ENCODE measurements around the gene RTBDN.

Gene RTBDN

DNA sequence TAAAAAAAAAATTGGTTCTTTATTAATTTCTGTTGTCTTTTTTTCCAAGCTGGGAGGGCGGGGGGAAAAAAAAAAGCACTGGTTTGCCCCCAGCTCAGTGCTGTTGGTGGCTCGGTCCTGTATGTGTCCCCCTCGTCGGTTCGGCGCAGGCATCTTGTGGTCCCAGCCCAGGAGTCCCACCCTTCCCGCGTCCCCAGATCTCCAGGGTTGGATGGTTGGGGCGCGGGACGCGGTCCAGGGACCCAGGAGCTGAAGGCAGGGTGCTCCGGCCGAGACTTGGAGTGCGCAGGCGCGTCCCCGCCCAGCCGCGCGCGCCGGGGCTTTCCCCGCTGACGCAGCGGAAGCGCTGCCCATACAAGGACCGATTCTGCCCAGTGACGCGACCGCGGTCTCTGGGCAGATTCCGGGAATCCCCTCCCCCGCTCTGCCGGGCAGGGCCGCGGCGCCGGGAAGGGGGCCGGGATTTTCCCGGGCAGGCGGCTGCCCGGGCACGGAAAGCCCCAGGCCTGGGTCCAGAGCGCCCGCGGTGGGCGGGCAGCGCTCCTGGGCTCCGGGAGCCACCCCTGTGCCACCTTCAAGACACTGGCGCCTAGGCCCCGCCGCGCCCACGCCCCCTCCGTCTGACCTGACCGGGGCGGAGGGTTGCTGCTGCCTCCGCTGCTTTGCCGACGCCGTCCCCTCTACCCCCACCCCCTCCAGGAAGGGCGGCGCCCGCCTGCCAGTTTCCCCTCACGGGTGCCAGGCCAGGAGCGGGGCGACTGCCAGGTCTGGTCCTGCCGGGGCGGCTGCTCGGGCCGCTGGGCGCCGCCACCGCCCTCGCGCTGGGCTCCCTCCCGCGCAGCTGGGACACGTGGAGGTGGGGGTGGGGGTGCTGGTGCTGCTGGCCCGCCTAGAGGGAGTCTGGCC lies 40.8 kb downstream of the RTBDN start:
- peak; percentile 89 to 94 (median 91) for DNase-seq (ENCODE audit: low read depth in 3 of 3)

DNA sequence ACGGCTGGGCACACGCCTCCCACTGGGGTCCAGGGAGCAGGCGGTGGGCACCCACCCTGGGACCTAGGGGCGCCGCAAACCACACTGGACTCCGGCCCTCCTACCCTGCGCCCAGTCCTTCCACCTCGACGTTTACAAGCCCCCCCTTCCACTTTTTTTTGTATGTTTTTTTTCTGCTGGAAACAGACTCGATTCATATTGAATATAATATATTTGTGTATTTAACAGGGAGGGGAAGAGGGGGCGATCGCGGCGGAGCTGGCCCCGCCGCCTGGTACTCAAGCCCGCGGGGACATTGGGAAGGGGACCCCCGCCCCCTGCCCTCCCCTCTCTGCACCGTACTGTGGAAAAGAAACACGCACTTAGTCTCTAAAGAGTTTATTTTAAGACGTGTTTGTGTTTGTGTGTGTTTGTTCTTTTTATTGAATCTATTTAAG lies 41.5 kb downstream of the RTBDN start:
- DNase-seq (ENCODE audit: low read depth in 3 of 3), result no peak

DNA sequence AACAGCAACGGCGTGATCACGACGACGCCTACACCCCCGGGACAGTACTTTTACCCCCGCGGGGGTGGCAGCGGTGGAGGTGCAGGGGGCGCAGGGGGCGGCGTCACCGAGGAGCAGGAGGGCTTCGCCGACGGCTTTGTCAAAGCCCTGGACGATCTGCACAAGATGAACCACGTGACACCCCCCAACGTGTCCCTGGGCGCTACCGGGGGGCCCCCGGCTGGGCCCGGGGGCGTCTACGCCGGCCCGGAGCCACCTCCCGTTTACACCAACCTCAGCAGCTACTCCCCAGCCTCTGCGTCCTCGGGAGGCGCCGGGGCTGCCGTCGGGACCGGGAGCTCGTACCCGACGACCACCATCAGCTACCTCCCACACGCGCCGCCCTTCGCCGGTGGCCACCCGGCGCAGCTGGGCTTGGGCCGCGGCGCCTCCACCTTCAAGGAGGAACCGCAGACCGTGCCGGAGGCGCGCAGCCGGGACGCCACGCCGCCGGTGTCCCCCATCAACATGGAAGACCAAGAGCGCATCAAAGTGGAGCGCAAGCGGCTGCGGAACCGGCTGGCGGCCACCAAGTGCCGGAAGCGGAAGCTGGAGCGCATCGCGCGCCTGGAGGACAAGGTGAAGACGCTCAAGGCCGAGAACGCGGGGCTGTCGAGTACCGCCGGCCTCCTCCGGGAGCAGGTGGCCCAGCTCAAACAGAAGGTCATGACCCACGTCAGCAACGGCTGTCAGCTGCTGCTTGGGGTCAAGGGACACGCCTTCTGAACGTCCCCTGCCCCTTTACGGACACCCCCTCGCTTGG lies 42.1 kb downstream of the RTBDN start:
- DNase-seq (ENCODE audit: low read depth in 3 of 3), result peak in 2 of 3 experiments; percentile 66 to 73

DNA sequence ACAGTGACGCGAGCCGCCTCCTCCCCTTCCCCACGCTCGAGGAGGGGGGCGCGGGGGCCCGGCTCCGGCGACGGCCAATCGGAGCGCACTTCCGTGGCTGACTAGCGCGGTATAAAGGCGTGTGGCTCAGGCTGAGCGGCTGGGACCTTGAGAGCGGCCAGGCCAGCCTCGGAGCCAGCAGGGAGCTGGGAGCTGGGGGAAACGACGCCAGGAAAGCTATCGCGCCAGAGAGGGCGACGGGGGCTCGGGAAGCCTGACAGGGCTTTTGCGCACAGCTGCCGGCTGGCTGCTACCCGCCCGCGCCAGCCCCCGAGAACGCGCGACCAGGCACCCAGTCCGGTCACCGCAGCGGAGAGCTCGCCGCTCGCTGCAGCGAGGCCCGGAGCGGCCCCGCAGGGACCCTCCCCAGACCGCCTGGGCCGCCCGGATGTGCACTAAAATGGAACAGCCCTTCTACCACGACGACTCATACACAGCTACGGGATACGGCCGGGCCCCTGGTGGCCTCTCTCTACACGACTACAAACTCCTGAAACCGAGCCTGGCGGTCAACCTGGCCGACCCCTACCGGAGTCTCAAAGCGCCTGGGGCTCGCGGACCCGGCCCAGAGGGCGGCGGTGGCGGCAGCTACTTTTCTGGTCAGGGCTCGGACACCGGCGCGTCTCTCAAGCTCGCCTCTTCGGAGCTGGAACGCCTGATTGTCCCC lies 42.9 kb downstream of the RTBDN start, which contains the start of gene JUNB:
Gene JUNB (plus strand): TSS at position 142 of the 706 bp plus-strand sequence. CDS start 286 bp downstream, at position 428.
- peak; percentile 91 to 97 (median 95) for DNase-seq (ENCODE audit: low read depth in 3 of 3)

DNA sequence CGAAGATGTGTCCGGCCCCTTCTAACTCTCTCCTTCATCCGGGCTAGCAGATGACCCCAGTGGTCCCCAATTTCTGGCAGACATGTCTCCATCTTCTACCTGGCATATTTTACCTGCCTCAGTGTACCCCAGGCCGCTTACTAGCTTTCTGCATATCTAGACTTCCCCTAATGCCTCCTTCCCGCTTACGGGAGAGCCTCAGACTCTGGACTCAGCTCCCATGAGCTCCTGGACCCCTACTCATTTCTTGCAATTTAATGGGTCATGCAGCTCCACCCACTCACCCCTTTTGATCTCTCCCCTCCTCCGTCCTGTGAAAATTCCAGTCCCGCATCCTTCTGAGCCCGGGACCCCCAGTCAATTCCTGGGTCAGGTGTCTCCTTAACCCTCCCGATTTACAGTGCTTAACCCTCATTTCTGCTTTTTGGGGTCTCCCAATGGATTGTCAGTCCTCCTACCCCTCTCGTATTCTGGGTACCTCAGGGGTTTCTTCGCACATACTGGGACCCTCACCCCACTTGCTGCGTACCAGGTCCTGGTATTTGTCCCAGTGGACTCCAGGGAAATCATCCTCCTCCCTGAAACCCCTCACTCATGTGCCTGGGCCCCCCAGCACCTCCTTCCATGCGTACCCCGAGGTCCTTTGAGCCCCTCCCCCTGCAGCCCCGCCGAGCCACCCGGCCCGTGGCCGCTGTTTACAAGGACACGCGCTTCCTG lies 43.6 kb downstream of the RTBDN start:
- DNase-seq (ENCODE audit: low read depth in 3 of 3), result no peak

DNA sequence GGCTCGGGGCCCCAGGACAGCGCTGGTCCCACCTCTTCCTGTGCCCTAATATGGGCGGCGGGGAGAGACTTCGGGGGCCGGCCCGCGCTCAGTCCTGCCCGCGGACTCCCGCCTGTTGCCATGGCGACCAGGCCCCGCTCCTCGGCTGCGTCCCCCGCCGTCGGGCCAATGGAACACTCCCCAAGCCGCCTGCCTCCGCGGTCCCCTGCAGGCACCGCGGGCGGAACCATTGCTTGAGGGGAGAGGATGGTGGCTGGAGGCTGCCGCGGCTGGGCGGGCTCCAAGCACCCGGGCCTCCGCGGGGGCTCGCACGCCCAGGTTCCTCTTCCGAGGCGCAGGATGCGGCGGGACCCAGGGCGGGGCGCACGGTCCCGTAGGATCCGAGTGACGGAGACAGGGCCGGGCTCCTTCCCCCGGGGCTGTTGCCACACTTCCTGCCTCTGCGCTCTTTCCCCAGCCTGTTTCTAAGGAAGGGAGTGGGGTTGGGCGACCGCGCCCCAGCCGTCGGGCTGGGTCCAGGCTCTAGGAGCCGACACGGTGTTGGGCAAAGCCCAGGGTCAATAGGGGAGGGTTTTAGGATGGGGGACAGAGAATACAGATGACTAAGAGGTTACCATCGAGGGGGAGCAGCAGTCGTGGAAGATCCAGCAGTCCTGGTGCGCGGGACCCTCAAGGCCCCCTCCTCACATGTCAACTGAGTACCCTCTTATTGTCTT lies 44.3 kb downstream of the RTBDN start:
- DNase-seq (ENCODE audit: low read depth in 3 of 3), result peak; percentile 69 to 79 (median 76)

DNA sequence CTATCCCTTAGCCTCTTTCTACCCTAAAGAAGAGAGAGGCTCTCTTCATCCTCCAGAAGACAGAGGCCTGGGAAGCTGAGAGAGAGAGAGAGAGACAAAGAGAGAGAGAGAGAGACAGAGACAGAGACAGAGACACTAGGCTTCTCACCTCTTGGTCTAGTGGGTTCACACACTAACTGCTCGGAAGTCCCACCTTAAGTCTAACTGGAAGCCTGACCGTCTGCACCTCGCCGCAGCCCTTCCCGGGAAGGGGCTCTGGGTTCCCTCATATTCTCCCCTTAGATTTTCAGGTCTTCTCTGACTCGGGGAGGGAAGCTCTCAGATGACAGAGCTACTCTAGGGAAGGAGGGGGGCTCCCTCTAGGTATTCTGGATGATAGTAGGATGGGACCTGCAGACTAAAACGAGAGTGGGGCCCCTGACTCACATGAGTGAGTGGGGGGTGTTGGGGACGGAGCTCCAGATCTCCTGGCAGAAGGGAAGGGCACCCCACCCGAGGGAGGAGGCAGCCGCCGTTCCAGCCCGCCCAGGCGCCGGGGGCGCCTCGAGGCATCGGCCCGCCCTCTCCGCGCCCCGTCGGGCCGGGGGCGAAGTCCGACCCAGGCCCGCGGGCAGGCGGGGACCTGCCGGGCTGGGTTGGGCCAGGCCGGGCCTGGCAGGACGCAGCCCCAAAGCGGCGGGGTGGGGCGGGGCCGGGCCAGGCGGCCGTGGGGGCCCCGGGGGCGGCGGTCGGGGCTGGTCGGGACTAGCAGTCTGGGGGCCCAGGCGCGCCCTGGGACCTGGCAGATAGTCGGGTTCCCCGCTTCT lies 45.1 kb downstream of the RTBDN start:
- no peak for DNase-seq (ENCODE audit: low read depth in 3 of 3)

DNA sequence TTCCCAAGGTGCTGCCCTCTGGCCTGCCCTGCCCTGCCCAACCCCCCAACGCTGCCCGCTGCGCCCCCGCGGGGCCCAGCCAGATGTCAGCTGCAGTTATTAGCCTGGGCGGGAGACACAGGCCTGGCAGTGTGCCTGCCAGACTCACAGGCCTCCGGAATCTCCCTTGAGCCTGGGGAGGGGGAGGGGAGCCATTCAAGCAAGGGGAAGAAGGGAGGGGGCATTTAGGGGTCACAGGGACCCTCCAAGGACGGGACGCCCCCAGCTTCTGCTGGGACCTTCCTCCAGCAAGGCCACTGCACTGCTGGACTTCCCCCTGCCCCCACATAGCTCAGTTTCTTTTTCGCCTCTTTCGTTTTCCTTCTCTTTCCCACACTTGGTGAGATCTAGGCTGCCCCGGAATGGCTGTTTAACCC lies 45.7 kb downstream of the RTBDN start:
- DNase-seq (ENCODE audit: low read depth in 3 of 3), result no peak

DNA sequence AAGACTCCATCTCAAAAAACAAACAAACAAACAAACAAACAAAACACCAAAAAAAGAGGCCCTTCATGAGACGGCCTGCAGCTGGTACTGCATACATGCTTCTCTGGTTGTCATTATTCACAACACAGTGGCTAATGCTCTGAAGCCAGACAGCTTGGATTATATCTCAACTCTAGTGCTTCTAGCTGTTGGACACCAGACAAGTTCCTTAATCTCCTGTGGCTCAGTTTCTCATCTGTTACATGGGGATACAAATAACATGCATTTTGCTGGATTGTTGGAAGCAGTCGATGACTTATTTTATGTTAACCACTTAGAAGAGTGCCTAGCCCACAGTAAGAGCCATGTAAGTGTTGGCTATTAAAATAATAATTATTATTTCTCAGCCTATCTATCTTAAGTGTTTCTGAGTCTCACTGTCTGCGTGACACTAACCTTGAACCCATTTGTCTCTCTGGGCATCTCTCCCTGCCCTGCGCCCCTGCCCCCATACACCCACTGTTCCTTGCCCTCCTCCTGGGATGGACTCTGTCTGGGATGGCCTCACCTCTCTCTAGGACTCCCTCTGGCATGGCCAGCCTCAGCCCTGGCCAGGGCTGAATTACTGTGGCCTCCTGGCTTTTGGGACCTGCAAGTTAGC lies 46.2 kb downstream of the RTBDN start:
- no peak for DNase-seq (ENCODE audit: low read depth in 3 of 3)

DNA sequence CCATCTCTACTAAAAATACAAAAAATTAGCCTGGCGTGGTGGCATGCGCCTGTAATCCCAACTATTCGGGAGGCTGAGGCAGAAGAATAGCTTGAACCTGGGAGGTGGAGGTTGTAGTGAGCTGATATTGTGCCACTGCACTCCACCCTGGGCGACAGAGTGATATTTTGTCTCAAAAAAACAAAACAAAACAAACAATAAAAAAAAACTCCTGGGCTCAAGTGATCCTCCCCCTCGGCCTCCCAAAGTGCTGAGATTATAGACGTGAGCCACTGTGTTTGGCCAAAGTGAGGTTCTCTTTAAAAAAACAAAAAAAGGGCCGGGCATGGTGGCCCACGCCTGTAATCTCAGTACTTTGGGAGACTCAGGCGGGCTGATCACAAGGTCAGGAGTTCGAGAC lies 46.9 kb downstream of the RTBDN start:
- no peak for DNase-seq (ENCODE audit: low read depth in 3 of 3)

DNA sequence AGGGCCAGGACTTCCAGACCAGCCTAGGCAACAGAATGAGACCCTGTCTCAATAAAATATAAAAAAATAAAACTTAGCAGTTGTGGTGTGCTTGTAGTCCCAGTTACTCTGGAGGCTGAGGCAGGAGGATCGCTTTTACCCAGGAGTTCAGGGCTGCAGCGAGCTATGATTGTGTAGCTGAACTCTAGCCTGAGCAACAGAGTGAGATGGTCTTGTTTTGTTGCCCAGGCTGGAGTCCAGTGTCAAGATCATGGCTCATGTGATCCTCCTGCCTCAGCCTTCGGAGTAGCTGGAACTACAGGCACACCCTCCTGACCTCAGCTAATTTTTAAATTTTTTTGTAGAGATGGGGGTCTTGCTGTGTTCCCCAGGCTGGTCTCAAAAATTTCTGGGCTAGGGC lies 47.4 kb downstream of the RTBDN start:
- DNase-seq (ENCODE audit: low read depth in 3 of 3), result no peak

DNA sequence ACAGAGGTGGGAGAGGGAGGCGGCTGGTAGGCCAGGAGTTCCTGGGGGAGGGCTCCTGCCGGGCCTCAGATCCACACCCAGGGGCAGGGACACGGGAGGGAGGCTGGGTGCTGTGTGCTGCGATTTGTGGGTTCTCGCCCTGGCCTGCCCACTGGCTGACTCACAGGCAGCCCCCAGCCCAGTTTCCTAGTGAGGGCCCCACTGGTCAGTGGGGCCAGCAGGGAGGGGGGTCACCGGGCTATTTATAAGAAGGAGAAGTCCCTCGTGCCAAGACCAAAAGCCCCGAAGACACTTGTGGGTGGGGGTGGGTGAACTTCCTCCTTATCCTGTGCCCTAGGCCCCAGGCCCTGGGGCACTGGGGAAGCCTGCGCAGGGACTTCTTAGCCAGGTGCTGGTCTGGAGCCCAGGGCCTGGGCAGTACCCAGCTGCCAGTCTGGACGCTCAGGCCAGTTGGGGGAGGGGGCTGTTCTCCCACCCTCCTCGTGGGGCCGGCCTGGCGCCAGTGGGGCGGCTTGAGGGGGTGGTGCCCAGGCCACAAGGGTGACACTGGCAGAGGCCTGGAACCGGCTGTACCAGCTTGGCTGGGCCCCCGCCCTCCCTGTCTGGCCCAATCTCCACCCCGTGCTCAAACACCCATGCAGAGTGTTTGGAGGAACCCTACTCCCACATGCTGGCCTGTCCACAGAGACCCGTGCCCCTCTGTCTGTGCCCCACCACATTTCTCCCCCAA lies 48.1 kb downstream of the RTBDN start:
- no peak for DNase-seq (ENCODE audit: low read depth in 3 of 3)

DNA sequence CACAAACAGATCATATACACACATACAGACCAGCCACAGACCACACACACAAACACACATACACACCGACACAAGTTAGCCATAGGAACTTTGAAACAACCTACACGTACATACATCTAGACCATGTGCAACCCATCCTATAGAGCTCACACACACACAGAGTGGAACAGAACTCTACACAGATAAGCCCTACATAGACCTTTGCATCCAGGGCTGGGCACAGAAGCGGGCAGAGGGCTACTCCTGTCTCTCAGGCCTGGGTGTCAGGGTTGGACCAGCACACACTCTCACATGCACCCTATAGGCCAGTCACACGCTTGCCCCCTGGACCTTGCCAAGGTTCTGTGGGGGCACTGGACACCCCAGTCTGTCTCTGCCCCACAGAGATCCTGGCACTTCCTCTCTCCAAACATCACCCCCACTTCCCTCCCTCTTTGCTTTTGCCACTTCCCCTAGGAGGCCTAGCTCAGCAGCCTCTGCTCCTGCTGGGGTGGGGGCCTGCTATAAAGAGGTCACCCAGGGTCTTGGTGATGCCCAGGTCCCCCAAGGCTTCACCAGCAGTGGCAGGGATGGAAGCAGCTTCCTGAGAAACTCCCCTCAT lies 48.8 kb downstream of the RTBDN start:
- no peak for DNase-seq (ENCODE audit: low read depth in 3 of 3)

DNA sequence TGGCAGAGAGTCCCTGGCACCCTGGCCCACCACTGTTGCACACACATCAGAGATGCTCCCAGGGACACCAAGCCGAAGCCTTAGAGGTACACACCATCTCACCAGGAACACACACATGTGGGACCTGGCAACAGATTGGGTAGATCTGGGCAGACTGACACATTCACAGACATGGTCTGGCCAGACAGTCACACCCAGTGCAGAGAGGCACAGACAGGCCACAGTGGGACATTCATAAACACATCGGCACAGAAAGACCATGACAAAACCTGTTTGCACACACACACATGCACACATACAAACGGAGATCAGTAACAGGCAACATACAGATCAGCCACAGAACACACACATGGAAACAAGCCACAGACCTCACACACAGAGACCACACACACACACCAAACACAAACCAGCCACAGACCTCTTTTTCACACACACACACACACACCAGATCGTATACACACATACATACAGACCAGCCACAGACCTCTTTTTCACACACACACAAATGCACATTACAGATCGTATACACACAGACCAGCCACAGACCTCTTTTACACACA lies 49.4 kb downstream of the RTBDN start:
- DNase-seq (ENCODE audit: low read depth in 3 of 3), result no peak

DNA sequence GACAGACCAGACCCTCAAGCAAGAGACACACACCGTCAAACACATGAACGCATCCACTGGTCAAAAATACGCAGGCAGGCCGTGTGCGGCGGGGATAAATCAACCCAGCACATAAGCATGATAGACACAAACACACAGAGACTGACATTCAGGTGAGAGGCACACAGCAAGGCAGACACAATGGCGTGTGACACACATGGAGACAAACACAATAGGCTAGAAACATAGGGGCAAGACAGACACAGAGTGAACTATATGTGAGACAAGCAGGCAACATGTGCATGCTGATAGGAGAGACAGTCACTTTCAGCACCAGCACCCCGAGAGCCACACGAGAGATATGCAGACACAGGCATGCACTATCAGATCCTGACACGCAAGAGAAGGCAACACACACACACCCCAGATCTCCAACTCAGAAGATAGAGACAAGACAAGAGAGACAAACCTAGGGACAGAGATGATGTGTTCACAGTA lies 49.9 kb downstream of the RTBDN start:
- no peak for DNase-seq (ENCODE audit: low read depth in 3 of 3)

DNA sequence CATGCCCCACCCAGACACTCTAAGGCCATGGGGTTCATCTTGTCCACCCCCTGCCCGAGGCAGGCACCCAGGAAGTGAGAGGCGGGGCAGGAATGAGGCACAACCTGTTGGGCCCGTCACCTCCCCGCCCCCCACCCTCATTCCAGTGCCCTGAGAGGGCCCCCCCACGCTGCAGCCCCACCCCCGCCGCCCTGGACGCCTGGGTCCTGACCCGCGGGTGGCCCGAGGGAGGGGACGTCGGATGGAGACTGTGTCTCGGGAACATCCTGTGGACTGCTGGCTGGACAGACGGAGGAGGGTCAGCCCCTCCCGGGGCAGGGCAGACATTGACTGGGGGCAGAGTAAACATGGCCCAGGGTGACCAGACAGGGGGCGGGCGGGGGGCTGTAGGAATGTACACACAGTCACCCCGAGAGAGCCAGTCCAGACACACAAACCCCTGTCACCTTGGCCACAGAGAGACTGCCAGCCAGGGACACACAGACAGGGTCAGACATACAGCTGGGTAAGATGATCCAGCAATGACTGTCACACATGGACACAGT lies 50.5 kb downstream of the RTBDN start:
- DNase-seq (ENCODE audit: low read depth in 3 of 3), result no peak

DNA sequence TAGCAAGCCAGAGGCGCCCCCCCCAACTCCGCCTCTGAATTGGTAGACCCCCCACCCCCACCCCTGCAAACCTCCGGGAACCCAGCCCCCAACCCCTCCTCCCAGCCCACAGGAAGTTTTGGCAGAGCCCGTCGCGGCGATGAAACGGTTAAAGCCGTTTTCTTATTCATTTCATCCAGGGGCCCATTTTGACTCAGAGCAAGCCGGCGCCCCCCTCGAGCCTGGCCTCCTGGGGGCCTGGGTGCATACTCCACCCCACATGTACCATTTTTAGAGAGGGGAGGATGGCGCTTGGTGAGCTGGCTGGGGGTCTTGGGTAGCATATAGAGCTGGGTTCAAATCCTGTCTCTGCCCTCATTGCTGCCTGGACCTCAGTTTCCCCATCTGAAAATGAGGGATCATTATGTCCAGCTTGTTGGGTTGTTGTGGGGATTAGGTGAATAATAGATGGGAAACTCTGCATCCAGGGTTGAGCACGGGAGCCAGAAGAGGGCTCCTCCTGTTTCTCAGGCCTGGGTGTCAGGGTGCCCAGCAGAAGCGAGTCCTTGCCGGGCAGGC lies 51.0 kb downstream of the RTBDN start:
- DNase-seq (ENCODE audit: low read depth in 3 of 3), result no peak
